Activated CD8-positive, alpha-beta memory T cell treated with anti-CD3 and anti-CD28 coated beads, Interleukin-2, amount 50 U/mL, for 24 hours (primary cell): ENCODE data around the gene CHSY1.

Source experiments
- DNase-seq: peaks from one replicate; pipeline ENCODE4 v3.0.0-alpha.2; 2020; ENCODE audit errors: extremely low read depth

Gene CHSY1

GRCh38 chr15:101210058-101210457, 41.8 kb downstream of the CHSY1 start:
- no peak for DNase-seq

- no peak for DNase-seq
Observed at GRCh38 chr15:101209285-101209845, 42.5 kb downstream of the CHSY1 start.

DNA sequence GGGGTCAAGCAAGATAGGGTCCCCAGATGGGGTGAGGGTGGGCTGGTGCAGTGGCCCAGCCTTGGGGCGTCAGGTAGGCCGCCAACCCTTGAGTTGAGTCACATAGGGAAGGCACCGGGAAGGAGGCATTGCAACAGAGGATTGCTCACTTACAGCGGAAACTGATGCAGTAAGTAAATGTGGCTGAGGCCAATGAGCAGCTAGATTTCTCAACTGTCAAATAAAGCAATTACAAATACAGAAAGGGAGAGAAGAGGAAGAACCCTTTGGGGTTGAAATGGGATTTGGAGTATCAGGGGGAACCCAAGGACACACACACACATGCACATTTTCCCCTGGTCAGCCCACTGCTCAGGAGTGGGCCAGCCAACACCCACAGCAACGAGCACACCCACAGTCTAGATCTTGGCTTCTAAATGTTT, 44.0 kb downstream of the CHSY1 start:
- DNase-seq = no peak

- peak; percentile 75 for DNase-seq
Observed at GRCh38 chr15:101206176-101206591, 45.7 kb downstream of the CHSY1 start.

DNA sequence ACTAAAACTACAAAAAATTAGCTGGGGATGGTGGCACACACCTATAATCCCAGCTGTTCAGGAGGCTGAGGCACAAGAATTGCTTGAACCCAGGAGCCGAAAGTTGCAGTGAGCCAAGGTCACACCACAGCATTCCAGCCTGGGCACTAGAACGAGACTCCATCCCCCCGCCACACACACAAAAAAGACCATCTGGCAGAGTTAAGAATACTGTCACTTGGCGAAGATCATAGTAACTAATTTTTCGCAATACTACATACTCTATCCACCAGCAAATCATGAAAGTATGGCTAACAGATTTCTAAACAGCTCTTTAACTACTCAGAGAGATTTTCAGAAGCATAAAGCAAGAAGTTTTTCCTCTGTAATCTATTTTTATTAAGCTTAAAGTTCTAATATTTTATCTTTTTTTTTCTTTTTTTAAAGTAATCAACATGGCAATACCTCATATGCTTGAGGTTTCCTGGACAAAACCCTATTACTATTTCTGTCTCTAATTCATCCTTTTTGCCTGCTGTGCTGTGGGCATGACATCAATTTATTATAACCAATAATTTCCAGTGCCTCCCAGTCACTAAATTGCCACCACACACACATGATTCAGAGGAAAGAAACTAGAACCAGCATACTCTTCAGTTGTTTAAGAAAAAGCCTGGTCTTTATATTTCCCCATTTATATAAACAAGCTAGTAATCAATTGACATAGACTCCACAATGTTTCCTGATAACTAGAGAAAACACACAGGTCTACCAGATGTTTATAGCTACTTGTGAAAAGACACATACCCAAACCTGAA, 46.9 kb downstream of the CHSY1 start:
- no peak for DNase-seq

DNA sequence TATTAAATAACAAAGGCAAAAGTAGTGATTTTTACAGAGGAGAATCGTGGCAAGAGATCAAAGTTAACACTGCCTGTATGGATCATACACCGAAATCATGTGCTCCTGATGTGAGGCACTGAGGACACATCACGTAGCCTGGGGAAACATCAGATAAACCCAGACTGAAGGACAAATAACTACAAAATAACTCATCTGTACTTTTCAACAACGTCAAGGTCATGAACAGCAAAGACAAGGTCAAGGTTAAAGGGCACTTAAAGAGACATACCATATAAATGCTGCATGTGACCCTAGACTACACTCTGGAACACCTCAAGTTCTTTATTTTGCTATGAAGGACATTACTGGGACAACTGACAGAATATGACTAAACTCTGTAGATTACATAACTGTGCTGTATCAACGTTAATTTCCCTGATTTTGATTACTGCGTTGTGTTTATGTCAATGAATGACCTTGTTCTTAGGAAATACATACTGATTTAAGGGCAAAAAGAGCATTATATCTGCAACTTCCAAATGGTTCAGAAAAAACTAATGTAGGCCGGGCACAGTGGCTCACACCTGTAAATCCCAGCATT, 48.1 kb downstream of the CHSY1 start:
- no peak for DNase-seq

DNA sequence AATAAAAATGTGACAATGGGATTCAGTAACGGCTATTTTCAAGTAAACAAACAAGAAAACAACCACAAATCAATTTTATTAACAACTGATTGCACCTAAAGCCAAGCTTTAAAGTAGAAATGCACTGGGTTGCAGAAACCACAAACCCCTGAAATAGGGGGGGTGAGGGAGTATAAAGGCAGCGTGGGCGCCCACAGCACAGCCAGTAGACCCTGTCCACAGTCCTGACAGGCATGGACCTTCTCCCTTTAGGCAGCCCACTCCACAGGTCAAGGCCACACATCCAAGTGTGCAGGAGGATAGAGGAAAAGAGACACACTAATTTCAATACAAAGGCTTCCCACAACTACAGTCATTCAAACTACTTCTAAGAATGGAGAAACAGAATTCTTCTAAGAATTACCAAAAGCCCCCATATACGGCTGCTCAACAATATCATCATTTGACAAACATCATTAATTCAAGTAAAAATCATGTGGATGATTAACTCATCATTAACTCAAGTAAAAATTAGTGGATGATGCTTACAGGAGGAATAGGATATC, 48.7 kb downstream of the CHSY1 start:
- DNase-seq = no peak

GRCh38 chr15:101201411-101202174, 50.3 kb downstream of the CHSY1 start:
- DNase-seq = no peak

- no peak for DNase-seq
Observed at GRCh38 chr15:101200181-101200580, 51.7 kb downstream of the CHSY1 start.

GRCh38 chr15:101198800-101199199, 53.0 kb downstream of the CHSY1 start:
- DNase-seq = no peak

DNA sequence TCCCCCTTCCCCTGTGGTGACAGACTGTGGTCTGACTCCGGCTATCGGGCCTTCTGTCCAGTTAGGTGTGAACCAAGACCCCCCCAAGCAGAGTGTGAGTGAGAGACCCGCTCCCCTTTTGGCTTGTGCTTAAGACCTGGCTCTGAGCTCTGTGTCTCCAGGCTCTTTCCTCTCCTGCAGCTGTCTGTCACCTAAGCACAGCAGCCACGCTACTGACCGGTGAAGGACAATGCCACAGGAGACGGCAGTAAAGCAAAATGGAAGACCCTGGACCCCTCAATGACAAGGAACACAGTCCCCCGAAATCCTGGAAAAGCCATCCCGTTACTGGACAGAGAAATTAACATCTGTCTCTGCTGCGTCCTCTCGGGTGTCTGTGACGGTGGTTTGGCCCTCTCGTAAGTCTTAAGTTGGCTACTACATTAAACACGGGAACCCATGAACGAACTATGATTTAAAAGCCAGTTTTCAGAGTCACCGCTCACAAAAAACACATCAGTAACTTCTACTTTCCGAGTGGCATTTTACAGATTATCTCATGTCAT, 53.7 kb downstream of the CHSY1 start:
- no peak for DNase-seq

- DNase-seq = no peak
Observed at GRCh38 chr15:101194546-101195125, 57.2 kb downstream of the CHSY1 start.

GRCh38 chr15:101193806-101194545, 57.9 kb downstream of the CHSY1 start:
- DNase-seq = no peak

DNA sequence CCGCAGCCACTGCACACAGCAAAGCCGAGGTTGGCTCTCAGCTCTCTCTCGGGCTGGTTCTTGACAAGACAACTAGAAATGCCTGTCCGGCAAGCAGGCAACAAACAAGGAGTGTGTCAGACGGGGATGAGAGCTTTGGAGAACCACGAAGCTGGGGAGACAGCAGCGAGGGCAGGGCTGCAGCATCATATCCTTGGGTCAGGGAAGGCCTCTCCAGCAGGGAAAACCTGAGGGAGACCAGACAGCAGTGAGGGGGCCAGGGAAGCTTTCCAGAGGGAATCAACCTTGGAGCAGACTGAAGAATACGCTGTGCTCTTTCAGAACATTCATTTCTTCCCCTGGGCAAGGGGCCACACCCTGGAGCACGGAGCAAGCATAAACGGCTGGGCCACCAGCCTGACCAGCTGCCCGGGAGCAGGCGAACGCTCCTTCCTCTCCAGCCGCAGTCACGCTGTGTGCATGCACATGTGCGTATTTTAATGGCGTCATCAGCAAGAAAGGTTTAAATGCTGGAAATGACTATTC, 58.7 kb downstream of the CHSY1 start:
- no peak for DNase-seq

- no peak for DNase-seq
Observed at GRCh38 chr15:101192081-101192480, 59.8 kb downstream of the CHSY1 start.

GRCh38 chr15:101191242-101191641, 60.6 kb downstream of the CHSY1 start:
- no peak for DNase-seq

GRCh38 chr15:101190092-101190595, 61.7 kb downstream of the CHSY1 start:
- DNase-seq = no peak

GRCh38 chr15:101189409-101190091, 62.3 kb downstream of the CHSY1 start:
- DNase-seq = no peak

DNA sequence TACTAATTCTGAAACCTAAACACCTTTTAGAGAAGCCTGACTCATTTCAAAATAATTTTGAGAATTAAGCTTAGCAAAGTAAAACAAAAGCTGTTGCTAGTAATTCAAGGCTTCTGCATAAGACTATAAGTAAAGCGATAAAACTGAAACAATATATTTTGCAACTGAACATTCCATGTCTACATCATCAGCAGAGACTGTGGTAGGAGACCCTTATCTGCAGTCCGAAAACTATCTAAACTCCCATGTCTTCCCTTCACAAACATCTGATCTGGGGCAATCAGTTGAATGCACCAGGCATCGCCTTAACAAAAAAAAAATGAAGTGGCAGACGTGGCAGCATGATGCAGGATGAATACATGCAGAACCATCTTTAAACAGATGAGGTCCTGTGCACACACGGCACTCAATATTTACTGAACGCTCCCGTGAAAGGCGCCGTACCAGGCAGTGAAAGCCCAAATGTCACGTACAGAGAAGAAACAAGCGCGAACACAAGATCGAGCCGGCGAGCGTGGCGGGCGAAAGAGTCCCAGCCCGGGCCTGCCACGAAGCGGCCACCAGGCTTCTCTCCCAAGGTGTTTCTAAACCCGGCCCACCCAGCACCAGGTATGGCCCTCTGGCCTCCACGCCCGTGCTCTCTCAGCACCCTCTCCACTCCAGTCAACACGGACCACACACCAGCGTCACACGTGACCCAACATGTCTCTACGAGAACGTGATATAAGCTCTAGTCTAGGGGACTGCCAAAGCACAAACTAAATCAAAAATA, 63.0 kb downstream of the CHSY1 start:
- no peak for DNase-seq
